Neural progenitor cell (in vitro differentiated cells): ENCODE results near the gene PMM1. TPM values are rescaled to one million over a fixed set of nuclear protein-coding genes. Genes with fewer than 3 reads are reported as not detected.

Experiments
- DNase-seq: peaks from one replicate; pipeline ENCODE4 v3.0.0-alpha.2; 2016; ENCODE audit warnings: low spot score
- H2AFZ ChIP-seq: fragments of 200-600 bp; sonication (generic); replicated peaks from 2 replicates; pipeline ENCODE4 v1.6.1; 2016; ENCODE audit warnings: antibody characterized with exemption
- H3F3A ChIP-seq: fragments of 200-600 bp; sonication (generic); 2 replicates; pipeline ENCODE4 v1.6.1; 2016; ENCODE audit warnings: antibody characterized with exemption, low read depth
- H3K27ac ChIP-seq: fragments of 200-600 bp; sonication (generic); 2 replicates; pipeline ENCODE4 v1.5.1; 2016; ENCODE audit warnings: mild to moderate bottlenecking
- H3K27me3 ChIP-seq: fragments of 200-600 bp; sonication (generic); 2 replicates; pipeline ENCODE4 v1.6.1; 2016; ENCODE audit warnings: mild to moderate bottlenecking, moderate library complexity
- H3K36me3 ChIP-seq: fragments of 200-600 bp; sonication (generic); 2 replicates; pipeline ENCODE4 v1.5.1; 2016
- H3K4me1 ChIP-seq: fragments of 200-600 bp; sonication (generic); 2 replicates; pipeline ENCODE4 v1.6.1; 2016; ENCODE audit warnings: mixed run types
- H3K4me2 ChIP-seq: fragments of 200-600 bp; sonication (generic); 2 replicates; pipeline ENCODE4 v1.6.1; 2016
- H3K4me3 ChIP-seq: fragments of 200-600 bp; sonication (generic); 2 replicates; pipeline ENCODE4 v1.5.1; 2016
- H3K79me2 ChIP-seq: fragments of 200-600 bp; sonication (generic); 2 replicates; pipeline ENCODE4 v1.6.1; 2016; ENCODE audit warnings: low read depth
- H3K9ac ChIP-seq: fragments of 200-600 bp; sonication (generic); 2 replicates; pipeline ENCODE4 v1.6.1; 2016
- H3K9me3 ChIP-seq: fragments of 200-600 bp; sonication (generic); 2 replicates; pipeline ENCODE4 v1.5.1; 2016; ENCODE audit warnings: low read depth
- H4K20me1 ChIP-seq: fragments of 200-600 bp; sonication (generic); 2 replicates; pipeline ENCODE4 v1.6.1; 2016; ENCODE audit warnings: low read depth
- H3K27ac Mint-ChIP-seq: 3 replicates; pipeline ENCODE4 v1.8.0; 2021; ENCODE audit warnings: mixed read lengths
- H3K27me3 Mint-ChIP-seq: 2 replicates; pipeline ENCODE4 v1.8.0; 2022; ENCODE audit warnings: low read depth, mild to moderate bottlenecking, inconsistent platforms, moderate library complexity, mixed read lengths; ENCODE audit not compliant: insufficient read depth
- H3K36me3 Mint-ChIP-seq: 3 replicates; pipeline ENCODE4 v1.8.0; 2021; ENCODE audit warnings: mixed read lengths
- H3K4me1 Mint-ChIP-seq: 3 replicates; pipeline ENCODE4 v1.8.0; 2021; ENCODE audit warnings: mixed read lengths
- H3K4me3 Mint-ChIP-seq: 3 replicates; pipeline ENCODE4 v1.8.0; 2021; ENCODE audit warnings: mild to moderate bottlenecking, moderate library complexity, mixed read lengths
- H3K9me3 Mint-ChIP-seq: 3 replicates; pipeline ENCODE4 v1.8.0; 2020; ENCODE audit warnings: mixed read lengths
- EZH2 ChIP-seq: fragments of 200-600 bp; sonication (generic); IDR thresholded peaks from 2 replicates; pipeline ENCODE4 v1.6.1; 2017; ENCODE audit warnings: antibody characterized with exemption, mild to moderate bottlenecking, moderate library complexity
- EZH2phosphoT487 ChIP-seq: fragments of 200-600 bp; sonication (generic); IDR thresholded peaks from 2 replicates; pipeline ENCODE4 v1.6.1; 2017; ENCODE audit warnings: antibody characterized with exemption
- total RNA-seq: library from RNA; depleted of rRNA; stranded (reverse); fragments of >200 nt; gene quantifications from 2 replicates; pipeline ENCODE4 v1.2.3, GENCODE V29; 2015; ENCODE audit warnings: low replicate concordance
- TF ChIP-seq, protein P1 (sequence below): fragments of 200-600 bp; sonication (generic); IDR thresholded peaks from 2 replicates; pipeline ENCODE4 v1.5.1; 2017; ENCODE audit warnings: antibody characterized with exemption, mild to moderate bottlenecking

The PMM1 gene
- total RNA-seq, 1 donor from 2014 or later = 9.3 TPM

DNA sequence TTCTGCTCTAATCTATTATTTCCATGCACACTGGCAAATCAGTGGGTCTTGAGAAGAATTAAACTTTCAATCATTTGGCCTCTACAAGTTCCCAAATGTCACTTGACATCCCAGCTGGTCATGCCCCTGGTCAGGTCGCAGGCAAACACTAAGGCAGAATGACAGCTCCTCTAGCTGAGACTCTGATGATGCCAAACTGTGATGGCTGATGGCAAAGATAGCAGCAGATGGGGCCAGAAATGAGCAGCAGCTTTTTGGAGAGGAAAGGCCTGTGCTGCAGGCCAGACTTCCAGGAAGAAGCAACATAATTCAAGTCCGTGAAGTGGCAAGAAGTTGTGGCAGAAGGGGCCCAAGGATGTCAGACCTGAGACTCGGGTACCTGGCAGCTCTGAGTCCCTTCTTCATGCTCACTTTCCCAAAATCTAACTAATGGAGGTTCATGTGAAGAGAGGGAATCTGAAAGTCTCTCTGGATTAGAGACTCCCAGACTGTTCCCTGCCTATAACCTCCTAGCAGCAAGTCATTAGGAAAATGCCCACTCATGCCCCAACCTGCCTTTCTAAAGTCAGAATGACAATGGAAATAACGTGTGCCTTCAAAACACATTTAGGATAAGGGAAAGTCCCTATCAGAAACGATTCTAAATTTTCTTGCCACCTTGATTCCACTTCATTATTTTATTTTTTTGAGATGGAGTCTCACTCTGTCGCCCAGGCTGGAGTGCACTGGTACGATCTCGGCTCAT, 9.4 kb upstream of the PMM1 start:
- no peaks in the 10 kb centered on the region for H3K4me1 ChIP-seq
- no peak for DNase-seq
- no peak overlapping the region for H2AFZ ChIP-seq
- Mint-ChIP-seq H3K27me3 (no peaks in the 10 kb centered on the region), H3K4me3 (no peak overlapping the region), H3K36me3 (peaks cover 9% of the 10 kb centered on the region), H3K9me3 (no peaks in the 10 kb centered on the region), H3K27ac (no peak overlapping the region), H3K4me1 (peaks cover 7% of the 10 kb centered on the region)
- no peak overlapping the region for H3K4me3 ChIP-seq
- no peak overlapping the region for H3K9ac ChIP-seq
- no peaks in the 10 kb centered on the region for H3K27me3 ChIP-seq
- H3K4me2 ChIP-seq = no peak overlapping the region
- H3K9me3 ChIP-seq = no peaks in the 10 kb centered on the region
- peaks cover 5% of the 10 kb centered on the region for H4K20me1 ChIP-seq
- H3F3A ChIP-seq = no peaks in the 10 kb centered on the region
- H3K79me2 ChIP-seq = no peaks in the 10 kb centered on the region
- no peak overlapping the region for H3K27ac ChIP-seq
- TF ChIP-seq EZH2phosphoT487 = no peak
- TF ChIP-seq, protein P1, sequence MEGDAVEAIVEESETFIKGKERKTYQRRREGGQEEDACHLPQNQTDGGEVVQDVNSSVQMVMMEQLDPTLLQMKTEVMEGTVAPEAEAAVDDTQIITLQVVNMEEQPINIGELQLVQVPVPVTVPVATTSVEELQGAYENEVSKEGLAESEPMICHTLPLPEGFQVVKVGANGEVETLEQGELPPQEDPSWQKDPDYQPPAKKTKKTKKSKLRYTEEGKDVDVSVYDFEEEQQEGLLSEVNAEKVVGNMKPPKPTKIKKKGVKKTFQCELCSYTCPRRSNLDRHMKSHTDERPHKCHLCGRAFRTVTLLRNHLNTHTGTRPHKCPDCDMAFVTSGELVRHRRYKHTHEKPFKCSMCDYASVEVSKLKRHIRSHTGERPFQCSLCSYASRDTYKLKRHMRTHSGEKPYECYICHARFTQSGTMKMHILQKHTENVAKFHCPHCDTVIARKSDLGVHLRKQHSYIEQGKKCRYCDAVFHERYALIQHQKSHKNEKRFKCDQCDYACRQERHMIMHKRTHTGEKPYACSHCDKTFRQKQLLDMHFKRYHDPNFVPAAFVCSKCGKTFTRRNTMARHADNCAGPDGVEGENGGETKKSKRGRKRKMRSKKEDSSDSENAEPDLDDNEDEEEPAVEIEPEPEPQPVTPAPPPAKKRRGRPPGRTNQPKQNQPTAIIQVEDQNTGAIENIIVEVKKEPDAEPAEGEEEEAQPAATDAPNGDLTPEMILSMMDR = no peak
- no peaks in the 10 kb centered on the region for H3K36me3 ChIP-seq

DNA sequence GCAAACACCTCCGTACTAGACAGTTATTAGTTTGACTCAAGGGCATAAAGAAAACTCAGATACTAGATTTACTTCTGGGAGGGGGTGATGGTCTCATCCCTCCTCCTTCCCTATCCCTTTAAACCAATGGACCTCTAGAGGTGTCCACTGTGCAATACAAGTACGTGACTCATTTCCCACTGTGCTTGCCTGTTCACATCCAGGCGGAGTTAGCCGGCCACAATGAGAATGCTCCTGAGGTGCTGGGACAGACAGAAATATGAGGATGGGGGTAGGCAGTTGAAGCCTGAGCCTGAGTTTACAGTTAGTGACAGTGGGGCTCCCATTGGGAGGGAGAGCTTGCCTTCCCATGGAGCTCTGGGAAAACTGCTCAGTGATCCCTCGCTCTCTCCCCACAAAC, 8.4 kb upstream of the PMM1 start:
- Mint-ChIP-seq H3K36me3 (peaks cover 9% of the 10 kb centered on the region), H3K4me1 (peaks cover 7% of the 10 kb centered on the region), H3K9me3 (no peaks in the 10 kb centered on the region), H3K4me3 (no peak overlapping the region), H3K27ac (no peak overlapping the region), H3K27me3 (no peaks in the 10 kb centered on the region)
- H3K4me2 ChIP-seq = no peak overlapping the region
- H3K36me3 ChIP-seq = no peaks in the 10 kb centered on the region
- H3K9me3 ChIP-seq = no peaks in the 10 kb centered on the region
- H4K20me1 ChIP-seq = peaks cover 5% of the 10 kb centered on the region
- no peak overlapping the region for H2AFZ ChIP-seq
- TF ChIP-seq EZH2phosphoT487 (no peak), EZH2 (no peak)
- TF ChIP-seq, protein P1 = no peak
- no peak overlapping the region for H3K27ac ChIP-seq
- H3K27me3 ChIP-seq = no peaks in the 10 kb centered on the region
- no peaks in the 10 kb centered on the region for H3K79me2 ChIP-seq
- no peak overlapping the region for H3K4me3 ChIP-seq
- DNase-seq = no peak
- no peak overlapping the region for H3K9ac ChIP-seq
- no peaks in the 10 kb centered on the region for H3K4me1 ChIP-seq
- no peaks in the 10 kb centered on the region for H3F3A ChIP-seq

DNA sequence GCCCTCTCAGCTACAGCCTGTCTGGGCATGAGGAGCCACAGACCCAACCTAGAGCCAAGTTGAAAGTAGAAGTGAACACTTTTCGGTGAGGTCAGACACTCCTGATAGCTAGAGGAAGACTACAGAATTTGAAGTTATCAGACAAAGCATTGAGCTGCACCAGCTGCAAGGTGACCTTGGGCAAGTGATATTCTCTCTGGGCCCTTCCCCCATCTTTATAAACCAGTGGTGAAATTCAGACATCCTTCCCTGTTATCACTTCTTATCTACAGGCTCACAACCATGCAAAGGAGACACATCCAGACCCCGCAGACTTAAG, 8.0 kb upstream of the PMM1 start:
- no peaks in the 10 kb centered on the region for H3K27me3 ChIP-seq
- H3K4me2 ChIP-seq = no peak overlapping the region
- Mint-ChIP-seq H3K4me3 (no peak overlapping the region), H3K36me3 (peaks cover 5% of the 10 kb centered on the region), H3K4me1 (peaks cover 7% of the 10 kb centered on the region), H3K27me3 (no peaks in the 10 kb centered on the region), H3K27ac (no peak overlapping the region), H3K9me3 (no peaks in the 10 kb centered on the region)
- H2AFZ ChIP-seq = no peak overlapping the region
- H3K79me2 ChIP-seq = no peaks in the 10 kb centered on the region
- no peak for DNase-seq
- no peak overlapping the region for H3K9ac ChIP-seq
- H3K27ac ChIP-seq = no peak overlapping the region
- H3K4me3 ChIP-seq = no peak overlapping the region
- no peaks in the 10 kb centered on the region for H3K4me1 ChIP-seq
- no peaks in the 10 kb centered on the region for H3K9me3 ChIP-seq
- TF ChIP-seq, protein P1 = no peak
- TF ChIP-seq EZH2 (no peak), EZH2phosphoT487 (no peak)
- H3F3A ChIP-seq = no peaks in the 10 kb centered on the region
- H4K20me1 ChIP-seq = peaks cover 5% of the 10 kb centered on the region
- H3K36me3 ChIP-seq = no peaks in the 10 kb centered on the region
